K562 (cell line): ENCODE results near the gene CDK5RAP3. TPM values are rescaled to one million over a fixed set of nuclear protein-coding genes. Genes with fewer than 3 reads are reported as not detected.

Experiments
- CREBBP ChIP-seq: IDR thresholded peaks from one replicate; pipeline ENCODE4 v1.6.1; 2012; ENCODE audit warnings: low read depth, mild to moderate bottlenecking, control low read depth, inconsistent platforms, low read length
- ERF ChIP-seq: fragments of 450-650 bp; formaldehyde crosslinking; IDR thresholded peaks from 2 replicates; pipeline ENCODE4 v1.4.0; 2020; ENCODE audit warnings: mild to moderate bottlenecking, mixed read lengths
- ESRRA ChIP-seq: fragments of 450-650 bp; IDR thresholded peaks from 2 replicates; pipeline ENCODE4 v1.6.1; 2014; ENCODE audit warnings: low read depth, mild to moderate bottlenecking, moderate library complexity, borderline replicate concordance
- FUS ChIP-seq: fragments of 200-400 bp; formaldehyde crosslinking; optimal IDR thresholded peaks from 2 replicates; pipeline ENCODE3; 2017; ENCODE audit warnings: low read depth, low read length
- GTF2B ChIP-seq: IDR thresholded peaks from 2 replicates; pipeline ENCODE4 v1.6.1; 2011; ENCODE audit not compliant: insufficient read length; ENCODE audit errors: extremely low read depth
- HIVEP1 ChIP-seq: fragments of 250-450 bp; sonication (Bioruptor Pico); IDR thresholded peaks from 2 replicates; pipeline ENCODE4 v1.4.0; 2020; ENCODE audit warnings: mild to moderate bottlenecking
- HNRNPUL1 ChIP-seq: fragments of 200-400 bp; formaldehyde crosslinking; IDR thresholded peaks from 2 replicates; pipeline ENCODE4 v1.6.1; 2017; ENCODE audit warnings: low read length
- KLF1 ChIP-seq: fragments of 450-650 bp; IDR thresholded peaks from 2 replicates; pipeline ENCODE4 v1.6.1; 2016; ENCODE audit warnings: missing genetic modification characterization, missing compliant biosample characterization
- SLC30A9 ChIP-seq: fragments of 250-450 bp; sonication (Bioruptor Pico); IDR thresholded peaks from 2 replicates; pipeline ENCODE4 v1.8.0; 2022; ENCODE audit warnings: mild to moderate bottlenecking, moderate library complexity
- SMAD3 ChIP-seq: fragments of 450-650 bp; formaldehyde crosslinking; conservative IDR thresholded peaks from 2 replicates; pipeline ENCODE4 v1.4.0; 2020; ENCODE audit warnings: mild to moderate bottlenecking
- TAF9B ChIP-seq: fragments of 450-650 bp; IDR thresholded peaks from 2 replicates; pipeline ENCODE4 v1.6.1; 2018; ENCODE audit warnings: mild to moderate bottlenecking; ENCODE audit not compliant: partially characterized antibody
- ZBTB8A ChIP-seq: fragments of 450-650 bp; IDR thresholded peaks from 2 replicates; pipeline ENCODE4 v1.6.1; 2018; ENCODE audit warnings: mild to moderate bottlenecking, moderate library complexity; ENCODE audit not compliant: partially characterized antibody
- ZC3H8 ChIP-seq: fragments of 450-650 bp; IDR thresholded peaks from 2 replicates; pipeline ENCODE4 v1.6.1; 2017
- ZNF655 ChIP-seq: fragments of 250-450 bp; sonication (Bioruptor Pico); IDR thresholded peaks from 2 replicates; pipeline ENCODE4 v1.5.0; 2021
- ZNF707 ChIP-seq: fragments of 250-450 bp; sonication (Bioruptor Pico); conservative IDR thresholded peaks from 2 replicates; pipeline ENCODE4 v1.8.0; 2022; ENCODE audit warnings: inconsistent platforms, mild to moderate bottlenecking, moderate library complexity
- ZNF766 ChIP-seq: fragments of 200-800 bp; sonication (Bioruptor generic); conservative IDR thresholded peaks from 2 replicates; pipeline ENCODE4 v1.6.1; 2016; ENCODE audit warnings: missing genetic modification characterization, missing compliant biosample characterization
- polyA plus RNA-seq, 8 experiments: library from polyadenylated mRNA; depleted of rRNA in 4 of 8; stranded (reverse) in 5 of 8; unstranded in 3 of 8; fragments of >200 nt; fragmentation: Nextera tagmentation in 2 of 8; fragmentation: Illumina TruSeq in 1 of 8; extraction: Ambion mirVana in 2 of 8; extraction: Trizol in 1 of 8; gene quantifications; 2 replicates each; pipeline versions ENCODE4 v1.2.1 to v1.2.3, GENCODE V29; 2011 to 2014; ENCODE audit warnings: inconsistent platforms in 1 of 8, missing spikeins in 1 of 8
- total RNA-seq, 7 experiments: library from RNA; depleted of rRNA in 6 of 7; stranded (reverse); fragments of >200 nt in 6 of 7; fragmentation: Illumina TruSeq in 2 of 7; extraction: Trizol in 2 of 7; gene quantifications; 2 replicates each; pipeline versions ENCODE4 v1.2.1 to v1.2.3, GENCODE V29; 2011 to 2021; ENCODE audit warnings: low replicate concordance in 1 of 7
- TF ChIP-seq, protein P1 (sequence below), 2 experiments: fragments of 450-650 bp; formaldehyde crosslinking in 1 of 2; IDR thresholded peaks; 2 replicates each; pipeline versions ENCODE4 v1.4.0 to v1.6.1; 2014 to 2020; ENCODE audit warnings: mild to moderate bottlenecking in 2 of 2, borderline replicate concordance in 1 of 2, low read depth in 1 of 2

Gene CDK5RAP3
- total and polyA plus RNA-seq, 9 of the 15 experiments (the other 6 are each of a cell fraction or from before 2014, with no cell fraction given): 44.2 to 202 (median 91.5) TPM

GRCh38 chr17:47970725-47971499, at the start of gene CDK5RAP3 (continued):
- TF ChIP-seq, protein P1, sequence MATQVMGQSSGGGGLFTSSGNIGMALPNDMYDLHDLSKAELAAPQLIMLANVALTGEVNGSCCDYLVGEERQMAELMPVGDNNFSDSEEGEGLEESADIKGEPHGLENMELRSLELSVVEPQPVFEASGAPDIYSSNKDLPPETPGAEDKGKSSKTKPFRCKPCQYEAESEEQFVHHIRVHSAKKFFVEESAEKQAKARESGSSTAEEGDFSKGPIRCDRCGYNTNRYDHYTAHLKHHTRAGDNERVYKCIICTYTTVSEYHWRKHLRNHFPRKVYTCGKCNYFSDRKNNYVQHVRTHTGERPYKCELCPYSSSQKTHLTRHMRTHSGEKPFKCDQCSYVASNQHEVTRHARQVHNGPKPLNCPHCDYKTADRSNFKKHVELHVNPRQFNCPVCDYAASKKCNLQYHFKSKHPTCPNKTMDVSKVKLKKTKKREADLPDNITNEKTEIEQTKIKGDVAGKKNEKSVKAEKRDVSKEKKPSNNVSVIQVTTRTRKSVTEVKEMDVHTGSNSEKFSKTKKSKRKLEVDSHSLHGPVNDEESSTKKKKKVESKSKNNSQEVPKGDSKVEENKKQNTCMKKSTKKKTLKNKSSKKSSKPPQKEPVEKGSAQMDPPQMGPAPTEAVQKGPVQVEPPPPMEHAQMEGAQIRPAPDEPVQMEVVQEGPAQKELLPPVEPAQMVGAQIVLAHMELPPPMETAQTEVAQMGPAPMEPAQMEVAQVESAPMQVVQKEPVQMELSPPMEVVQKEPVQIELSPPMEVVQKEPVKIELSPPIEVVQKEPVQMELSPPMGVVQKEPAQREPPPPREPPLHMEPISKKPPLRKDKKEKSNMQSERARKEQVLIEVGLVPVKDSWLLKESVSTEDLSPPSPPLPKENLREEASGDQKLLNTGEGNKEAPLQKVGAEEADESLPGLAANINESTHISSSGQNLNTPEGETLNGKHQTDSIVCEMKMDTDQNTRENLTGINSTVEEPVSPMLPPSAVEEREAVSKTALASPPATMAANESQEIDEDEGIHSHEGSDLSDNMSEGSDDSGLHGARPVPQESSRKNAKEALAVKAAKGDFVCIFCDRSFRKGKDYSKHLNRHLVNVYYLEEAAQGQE (IDR thresholded peaks at IDR 0.05; ENCODE audit: borderline replicate concordance): peak; percentile 68; the same call in 1 of the 2 replicates
- TF ChIP-seq, protein P1 (CRISPR knock-in tag; IDR thresholded peaks at IDR 0.05; ENCODE audit: low read depth): no peak
- TF ChIP-seq HNRNPUL1 (no peak), SMAD3 (CRISPR knock-in tag) (no peak), ZNF707 (no peak), CREBBP (no peak), ZNF766 (CRISPR knock-in tag) (no peak), ZBTB8A (no peak), SLC30A9 (CRISPR knock-in tag) (no peak), ERF (peak; percentile 71; the same call in 1 of the 2 replicates), ZC3H8 (no peak), ZNF655 (no peak), KLF1 (tag) (peak; percentile 68), ESRRA (no peak; the same call in 1 of the 2 replicates), FUS (no peak), GTF2B (no peak), HIVEP1 (CRISPR knock-in tag) (no peak), TAF9B (no peak)
